Activated naive CD8-positive, alpha-beta T cell treated with anti-CD3 and anti-CD28 coated beads, Interleukin-2, amount 10 ng/mL, durations not matched to agents 7 days and 5 days (primary cell): ENCODE results near the gene SLCO2B1. TPM values are rescaled to one million over a fixed set of nuclear protein-coding genes. Genes with fewer than 3 reads are reported as not detected.

ENCODE experiments used
- ATAC-seq: fragments of 150-1000 bp; cut with Tn5 transposase; one replicate; pipeline ENCODE4 v1.10.0; 2021; ENCODE audit warnings: low read depth, moderate library complexity
- POLR2A ChIA-PET: fragments of 350-600 bp; sonication (Branson Sonifier 250); formaldehyde crosslinking; loops from one replicate; lab custom pipeline; 2021; ENCODE audit warnings: antibody characterized with exemption; lab: Charles Lee
- DNase-seq: peaks from one replicate; pipeline ENCODE4 v3.0.0; 2021
- H3K27ac Mint-ChIP-seq: one replicate; pipeline ENCODE4 v1.8.0; 2022; ENCODE audit warnings: mild to moderate bottlenecking, mixed read lengths
- H3K27me3 Mint-ChIP-seq: one replicate; pipeline ENCODE4 v1.8.0; 2022; ENCODE audit warnings: mild to moderate bottlenecking, moderate library complexity, mixed read lengths
- H3K36me3 Mint-ChIP-seq: one replicate; pipeline ENCODE4 v1.8.0; 2021; ENCODE audit warnings: mild to moderate bottlenecking, mixed read lengths
- H3K4me1 Mint-ChIP-seq: one replicate; pipeline ENCODE4 v1.8.0; 2021; ENCODE audit warnings: mixed read lengths
- H3K4me3 Mint-ChIP-seq: one replicate; pipeline ENCODE4 v1.8.0; 2022; ENCODE audit warnings: mild to moderate bottlenecking, moderate library complexity, mixed read lengths
- H3K9me3 Mint-ChIP-seq: one replicate; pipeline ENCODE4 v1.8.0; 2021; ENCODE audit warnings: mixed read lengths
- total RNA-seq, 2 experiments: library from RNA; stranded (reverse); gene quantifications; one replicate each; pipeline ENCODE4 v1.2.3, GENCODE V29; 2021

Gene SLCO2B1
- total RNA-seq, 2 experiments from 2014 or later, result 1.1 to 2.6 TPM

- DNase-seq (no peak), ATAC-seq (no peak)
- peaks cover under 1% of the 10 kb centered on the region for H3K4me1 Mint-ChIP-seq
- no peak overlapping the region for H3K4me3 Mint-ChIP-seq
- peaks cover 21% of the 10 kb centered on the region for H3K27me3 Mint-ChIP-seq
- no peaks in the 10 kb centered on the region for H3K36me3 Mint-ChIP-seq
- H3K9me3 Mint-ChIP-seq, result no peaks in the 10 kb centered on the region
- POLR2A ChIA-PET, result no interaction called here
- H3K27ac Mint-ChIP-seq, result no peak overlapping the region
Measured at GRCh38 chr11:75237050-75237449, 86.1 kb downstream of the SLCO2B1 start.

- H3K27ac Mint-ChIP-seq, result no peak overlapping the region
- no peak for ATAC-seq
Measured at GRCh38 chr11:75238595-75239440, 87.9 kb downstream of the SLCO2B1 start.

GRCh38 chr11:75239531-75240290 is 88.8 kb downstream of the SLCO2B1 start:
- H3K36me3 Mint-ChIP-seq, result no peaks in the 10 kb centered on the region
- ATAC-seq (no peak), DNase-seq (no peak)
- peak overlapping the region; percentile 79 for H3K4me3 Mint-ChIP-seq
- POLR2A ChIA-PET, result no interaction called here
- H3K9me3 Mint-ChIP-seq, result no peaks in the 10 kb centered on the region
- H3K4me1 Mint-ChIP-seq, result peaks cover 5% of the 10 kb centered on the region
- H3K27me3 Mint-ChIP-seq, result peaks cover 45% of the 10 kb centered on the region
- H3K27ac Mint-ChIP-seq, result no peak overlapping the region

More at GRCh38 chr11:75238595-75239440, 87.9 kb downstream of the SLCO2B1 start:
- no peaks in the 10 kb centered on the region for H3K36me3 Mint-ChIP-seq
- H3K27me3 Mint-ChIP-seq, result peaks cover 39% of the 10 kb centered on the region
- H3K4me3 Mint-ChIP-seq, result no peak overlapping the region
- DNase-seq, result no peak
- no peaks in the 10 kb centered on the region for H3K9me3 Mint-ChIP-seq
- POLR2A ChIA-PET, result no interaction called here
- H3K4me1 Mint-ChIP-seq, result peaks cover 5% of the 10 kb centered on the region

GRCh38 chr11:75240311-75241035 is 89.6 kb downstream of the SLCO2B1 start, which contains the start of gene TPBGL:
Gene TPBGL (plus strand): TSS chr11:75240774. CDS start chr11:75241050, 276 bp downstream.
- no peak within 1 kb of the TSS for H3K27ac Mint-ChIP-seq
- H3K36me3 Mint-ChIP-seq, result no peaks in the 10 kb centered on the region
- ATAC-seq (no peak), DNase-seq (no peak)
- H3K4me1 Mint-ChIP-seq, result peaks cover 5% of the 10 kb centered on the region
- no peaks in the 10 kb centered on the region for H3K9me3 Mint-ChIP-seq
- peaks cover 51% of the 10 kb centered on the region for H3K27me3 Mint-ChIP-seq
- H3K4me3 Mint-ChIP-seq, result peak within 1 kb of the TSS; percentile 79
- POLR2A ChIA-PET, result interaction anchor here (1.1 to 1.4 kb wide), 3 partner anchors 98 to 311 kb away, joined by 3 to 6 read pairs (median 4); no protein-coding TSS in a partner anchor

GRCh38 chr11:75241036-75241905 is 90.4 kb downstream of the SLCO2B1 start:
- peak; percentile 97 for DNase-seq
- Mint-ChIP-seq H3K27me3 (peaks cover 53% of the 10 kb centered on the region), H3K4me3 (peak overlapping the region; percentile 69), H3K4me1 (peaks cover 5% of the 10 kb centered on the region), H3K36me3 (no peaks in the 10 kb centered on the region), H3K27ac (no peak overlapping the region), H3K9me3 (no peaks in the 10 kb centered on the region)
- peak; percentile 91 for ATAC-seq
- POLR2A ChIA-PET, result interaction anchor here (0.8 to 1.4 kb wide), 5 partner anchors 34 to 312 kb away, joined by 3 to 6 read pairs (median 3); no protein-coding TSS in a partner anchor

GRCh38 chr11:75241906-75242644 is 91.2 kb downstream of the SLCO2B1 start:
- DNase-seq (no peak), ATAC-seq (peak; percentile 50)
- Mint-ChIP-seq H3K4me3 (peak overlapping the region; percentile 80), H3K27ac (no peak overlapping the region), H3K27me3 (peaks cover 53% of the 10 kb centered on the region), H3K36me3 (no peaks in the 10 kb centered on the region), H3K4me1 (peaks cover 5% of the 10 kb centered on the region), H3K9me3 (no peaks in the 10 kb centered on the region)
- POLR2A ChIA-PET, result interaction anchor here (0.8 to 1.4 kb wide), 4 partner anchors 19 to 260 kb away, joined by 3 to 6 read pairs (median 4); no protein-coding TSS in a partner anchor

GRCh38 chr11:75242722-75243600 is 92.1 kb downstream of the SLCO2B1 start:
- peaks cover 5% of the 10 kb centered on the region for H3K4me1 Mint-ChIP-seq
- H3K27me3 Mint-ChIP-seq, result peaks cover 51% of the 10 kb centered on the region
- DNase-seq (peak; percentile 29), ATAC-seq (no peak)
- H3K4me3 Mint-ChIP-seq, result peak overlapping the region; percentile 80
- no peaks in the 10 kb centered on the region for H3K36me3 Mint-ChIP-seq
- POLR2A ChIA-PET, result interaction anchor here (0.8 kb wide), 1 partner anchor 18 kb away, joined by 4 read pairs; no protein-coding TSS in a partner anchor
- H3K9me3 Mint-ChIP-seq, result no peaks in the 10 kb centered on the region
- H3K27ac Mint-ChIP-seq, result no peak overlapping the region

- Mint-ChIP-seq H3K36me3 (no peaks in the 10 kb centered on the region), H3K4me3 (no peak overlapping the region), H3K27me3 (peaks cover 44% of the 10 kb centered on the region), H3K9me3 (no peaks in the 10 kb centered on the region), H3K27ac (no peak overlapping the region), H3K4me1 (peaks cover 5% of the 10 kb centered on the region)
- DNase-seq (peak; percentile 12), ATAC-seq (no peak)
- POLR2A ChIA-PET, result no interaction called here
Measured at GRCh38 chr11:75244052-75244814, 93.3 kb downstream of the SLCO2B1 start.

- peaks cover 5% of the 10 kb centered on the region for H3K4me1 Mint-ChIP-seq
- H3K4me3 Mint-ChIP-seq, result no peak overlapping the region
- peaks cover 32% of the 10 kb centered on the region for H3K27me3 Mint-ChIP-seq
- POLR2A ChIA-PET, result no interaction called here
- ATAC-seq, result no peak
- H3K9me3 Mint-ChIP-seq, result no peaks in the 10 kb centered on the region
- peak; percentile 22 for DNase-seq
- H3K36me3 Mint-ChIP-seq, result no peaks in the 10 kb centered on the region
- no peak overlapping the region for H3K27ac Mint-ChIP-seq
Measured at GRCh38 chr11:75245356-75246005, 94.6 kb downstream of the SLCO2B1 start.

GRCh38 chr11:75246006-75246670 is 95.2 kb downstream of the SLCO2B1 start:
- Mint-ChIP-seq H3K27me3 (peaks cover 31% of the 10 kb centered on the region), H3K27ac (no peak overlapping the region), H3K4me3 (no peak overlapping the region), H3K4me1 (peaks cover 5% of the 10 kb centered on the region), H3K9me3 (no peaks in the 10 kb centered on the region), H3K36me3 (no peaks in the 10 kb centered on the region)
- ATAC-seq (no peak), DNase-seq (no peak)
- POLR2A ChIA-PET, result no interaction called here
